Temporal lobe (tissue), 1 donor: ENCODE data around the gene STUM. TPM values are rescaled to one million over a fixed set of nuclear protein-coding genes. Genes with fewer than 3 reads are reported as not detected.

Experiments
- total RNA-seq: library from RNA; depleted of rRNA; stranded (reverse); fragments of >200 nt; gene quantifications from one replicate; pipeline ENCODE4 v1.2.3, GENCODE V29; 2014

Gene STUM
- total RNA-seq, 1 donor from 2014 or later = 39.1 TPM

Other genes starting within 250 kb of the STUM start
- gene LIN9, start 239.6 kb upstream of the STUM start, total RNA-seq = 15.2 TPM
- gene PARP1, start 140.7 kb upstream of the STUM start, total RNA-seq = 92.4 TPM
- 6.1 TPM for gene ITPKB, start 190.5 kb downstream of the STUM start, total RNA-seq